Activated naive CD4-positive, alpha-beta T cell treated with anti-CD3 and anti-CD28 coated beads, Interleukin-2, amount 50 U/mL, for 16 hours (primary cell): ENCODE measurements around the gene AHCTF1.

Experiments
- DNase-seq: peaks from one replicate; pipeline ENCODE4 v3.0.0-alpha.2; 2020

AHCTF1 gene

GRCh38 chr1:246797597-246797996 lies 134.2 kb downstream of the AHCTF1 start:
- no peak for DNase-seq

- DNase-seq, result no peak
Observed at GRCh38 chr1:246797157-246797556, 134.6 kb downstream of the AHCTF1 start.

- no peak for DNase-seq
Observed at GRCh38 chr1:246795906-246796694, 135.6 kb downstream of the AHCTF1 start.

GRCh38 chr1:246794828-246795671 lies 136.7 kb downstream of the AHCTF1 start:
- no peak for DNase-seq

GRCh38 chr1:246794048-246794827 lies 137.5 kb downstream of the AHCTF1 start:
- DNase-seq, result no peak

- DNase-seq, result no peak
Observed at GRCh38 chr1:246793356-246793896, 138.3 kb downstream of the AHCTF1 start.

GRCh38 chr1:246792603-246793002 lies 139.1 kb downstream of the AHCTF1 start:
- DNase-seq, result no peak

- DNase-seq, result no peak
Observed at GRCh38 chr1:246791303-246791918, 140.3 kb downstream of the AHCTF1 start.

- no peak for DNase-seq
Observed at GRCh38 chr1:246790833-246791232, 140.9 kb downstream of the AHCTF1 start.

GRCh38 chr1:246790364-246790763 lies 141.4 kb downstream of the AHCTF1 start:
- no peak for DNase-seq

- no peak for DNase-seq
Observed at GRCh38 chr1:246789454-246790339, 142.1 kb downstream of the AHCTF1 start.
